Activated CD4-positive, CD25-positive, alpha-beta regulatory T cell (primary cell): ENCODE data around the gene ORAI3.
"Not testable (repeated sequence)": the region's sequence is repeated elsewhere in the genome, so short reads cannot be mapped to it uniquely, and the experiment has no call there.

ENCODE experiments used
- DNase-seq, 4 experiments: peaks; one replicate each; lab custom pipeline; 2025; lab: John Stamatoyannopoulos, UW

ORAI3 gene

DNA sequence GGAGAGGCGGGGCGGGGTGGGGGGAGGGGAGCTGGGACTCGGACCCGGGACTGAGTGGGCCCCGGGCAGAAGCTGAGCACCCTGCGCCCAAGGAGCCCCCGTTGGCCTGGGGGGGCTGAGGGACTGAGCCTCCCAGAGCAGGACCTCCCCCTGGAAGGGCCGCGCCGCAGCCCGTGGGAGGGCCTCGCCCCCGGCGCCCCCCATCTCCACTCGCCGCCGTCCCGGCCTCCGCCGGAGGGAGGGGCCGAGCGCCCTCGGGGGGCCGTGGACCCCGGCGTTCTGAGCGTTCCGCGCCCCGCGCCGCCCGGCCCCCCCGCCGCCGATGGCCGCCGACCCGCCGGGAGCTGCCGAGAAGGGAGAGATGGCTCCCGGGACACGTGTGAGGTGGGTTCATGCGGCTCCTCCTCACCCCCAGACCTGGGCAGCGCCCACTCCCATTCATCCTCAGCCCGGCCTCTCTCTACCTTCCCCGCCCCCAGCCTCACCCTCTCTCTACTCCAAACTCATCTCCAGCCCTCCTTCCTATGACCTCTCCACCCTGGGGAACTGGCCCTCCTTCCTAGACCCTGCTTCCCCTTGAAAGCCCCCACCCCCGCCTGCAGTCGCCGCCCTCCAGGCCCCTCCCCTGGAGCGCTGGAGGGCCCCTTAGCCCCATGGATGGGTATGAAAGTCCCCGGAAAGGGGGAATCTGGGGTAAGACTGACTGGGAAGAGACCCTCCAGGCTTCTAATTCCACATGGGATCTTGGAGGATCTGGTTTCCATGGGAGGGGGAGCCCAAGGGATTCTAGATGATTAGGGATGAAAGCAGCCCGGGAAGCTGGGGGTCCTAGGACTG, 24.6 kb upstream of the ORAI3 start:
- DNase-seq = peak in 1 of 4 experiments; percentile 30

DNA sequence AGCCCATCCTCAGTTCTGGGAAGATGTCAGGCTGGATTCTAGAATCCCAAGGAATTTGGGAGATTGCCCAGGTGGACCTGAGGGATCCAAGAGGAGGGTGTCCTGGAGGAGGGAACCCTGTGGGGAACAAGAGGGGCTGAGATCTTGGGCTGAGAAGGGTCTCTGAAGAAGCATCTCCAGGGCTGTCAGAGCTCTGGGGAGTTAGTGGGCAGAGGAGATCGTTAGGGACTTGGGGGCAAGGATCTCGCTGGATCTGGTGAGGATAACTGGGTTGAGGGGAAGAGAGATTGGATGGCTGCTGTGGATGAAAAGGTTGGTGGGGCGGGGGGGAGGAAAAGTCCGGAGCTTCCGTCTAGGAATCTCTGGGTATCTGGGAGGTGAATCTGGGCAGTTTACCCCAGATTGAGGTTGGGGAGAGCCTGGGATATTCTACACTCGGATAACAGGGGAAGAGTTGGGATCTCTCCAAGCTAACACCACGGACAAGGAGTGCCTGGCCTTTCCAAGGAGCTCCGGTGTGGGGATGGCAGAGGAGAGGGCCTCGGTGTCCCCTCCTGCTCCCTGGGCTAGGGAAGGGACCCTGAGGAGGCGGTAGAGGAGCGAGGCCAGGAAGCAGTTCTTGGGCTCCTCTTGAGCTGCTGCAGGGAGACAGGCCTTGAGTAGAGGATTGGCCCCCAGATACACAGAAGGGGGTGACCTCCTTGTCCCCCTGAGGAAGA, 23.8 kb upstream of the ORAI3 start:
- DNase-seq = no peak

DNA sequence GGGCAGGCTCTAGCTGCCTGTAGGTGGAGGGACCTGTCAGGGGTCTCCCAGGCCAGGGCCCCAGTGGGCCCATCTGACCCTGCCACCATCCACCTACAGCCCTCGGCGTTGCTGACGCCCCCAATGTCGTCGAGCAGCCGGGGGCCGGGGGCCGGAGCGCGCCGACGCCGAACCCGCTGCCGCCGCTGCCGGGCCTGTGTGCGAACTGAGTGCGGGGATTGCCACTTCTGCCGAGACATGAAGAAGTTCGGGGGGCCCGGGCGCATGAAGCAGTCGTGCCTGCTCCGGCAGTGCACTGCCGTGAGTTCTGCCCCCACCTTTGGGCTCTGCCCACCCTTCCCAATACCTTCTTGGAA, 23.3 kb upstream of the ORAI3 start:
- no peak for DNase-seq

DNA sequence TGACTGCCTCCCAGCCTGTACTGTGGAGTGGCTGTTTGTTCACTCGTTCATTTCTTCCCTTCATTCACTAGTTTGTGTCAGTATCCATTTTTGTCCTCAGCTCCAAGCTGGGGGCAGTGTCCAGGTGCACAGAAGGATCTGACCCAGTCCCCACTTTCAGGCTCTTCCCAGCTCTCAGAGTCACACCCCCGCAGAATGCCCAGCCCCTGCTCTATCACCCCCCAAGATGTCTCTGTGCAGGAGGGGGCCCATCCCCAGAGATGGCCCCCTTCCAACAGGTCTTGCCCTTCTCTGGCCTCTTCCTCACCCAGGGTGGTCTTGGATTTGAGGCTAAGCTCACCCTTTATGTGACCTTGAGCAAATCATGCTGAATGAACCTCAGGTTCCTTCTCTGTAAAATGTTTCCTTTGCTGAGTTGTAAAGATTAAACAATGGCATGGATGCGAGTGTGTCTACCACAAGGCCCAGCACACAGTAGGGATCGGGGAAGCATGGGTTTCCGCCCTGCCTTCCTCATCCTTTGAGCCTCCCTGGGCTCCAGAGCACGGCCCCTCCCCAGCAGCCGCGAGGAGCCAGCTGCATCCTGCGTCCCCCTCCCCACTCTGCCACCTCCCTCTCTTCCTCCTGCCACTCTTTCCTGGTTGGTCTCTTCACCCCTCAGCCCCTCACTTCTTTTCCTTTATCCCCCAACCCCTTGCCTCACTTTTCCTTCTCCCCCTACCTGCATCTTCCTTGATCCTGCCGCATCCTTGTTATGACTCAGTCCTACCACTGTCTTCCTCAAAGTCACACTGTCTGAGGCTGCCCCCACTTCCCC, 22.7 kb upstream of the ORAI3 start:
- DNase-seq = no peak

DNA sequence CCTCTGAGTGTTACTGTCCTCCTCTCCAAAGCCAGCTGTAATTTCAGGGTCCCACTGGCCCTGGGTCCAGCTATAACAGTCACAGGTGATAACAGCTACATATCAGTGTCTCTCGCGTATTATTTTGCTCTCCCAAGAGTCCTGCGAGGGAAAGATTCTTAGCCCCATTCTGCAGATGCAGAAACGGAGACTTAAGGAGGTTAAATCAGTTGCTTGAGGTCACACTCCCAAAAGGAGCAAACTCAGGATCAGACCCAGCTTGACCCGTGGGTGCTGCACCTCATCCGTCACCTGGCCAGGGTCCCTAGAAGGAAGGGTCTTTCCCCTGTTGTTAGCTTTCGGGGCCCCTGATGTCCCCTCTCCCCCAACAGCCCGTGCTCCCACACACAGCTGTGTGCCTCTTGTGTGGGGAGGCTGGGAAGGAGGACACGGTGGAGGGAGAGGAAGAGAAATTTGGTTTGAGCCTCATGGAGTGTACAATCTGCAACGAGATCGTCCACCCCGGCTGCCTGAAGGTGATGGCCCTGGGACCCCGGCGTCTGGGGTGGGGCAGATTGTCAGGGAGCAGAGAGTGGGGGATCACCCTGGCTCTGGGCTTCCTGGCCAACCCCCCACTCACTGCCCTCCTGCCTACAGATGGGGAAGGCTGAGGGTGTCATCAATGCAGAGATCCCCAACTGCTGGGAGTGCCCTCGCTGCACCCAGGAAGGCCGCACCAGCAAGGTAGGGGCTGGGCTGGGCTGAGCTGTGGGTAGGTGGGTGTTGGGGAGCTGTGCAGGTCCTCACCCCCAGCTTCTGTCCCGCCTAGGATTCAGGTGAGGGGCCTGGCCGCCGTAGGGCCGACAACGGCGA, 21.7 kb upstream of the ORAI3 start:
- DNase-seq = no peak

DNA sequence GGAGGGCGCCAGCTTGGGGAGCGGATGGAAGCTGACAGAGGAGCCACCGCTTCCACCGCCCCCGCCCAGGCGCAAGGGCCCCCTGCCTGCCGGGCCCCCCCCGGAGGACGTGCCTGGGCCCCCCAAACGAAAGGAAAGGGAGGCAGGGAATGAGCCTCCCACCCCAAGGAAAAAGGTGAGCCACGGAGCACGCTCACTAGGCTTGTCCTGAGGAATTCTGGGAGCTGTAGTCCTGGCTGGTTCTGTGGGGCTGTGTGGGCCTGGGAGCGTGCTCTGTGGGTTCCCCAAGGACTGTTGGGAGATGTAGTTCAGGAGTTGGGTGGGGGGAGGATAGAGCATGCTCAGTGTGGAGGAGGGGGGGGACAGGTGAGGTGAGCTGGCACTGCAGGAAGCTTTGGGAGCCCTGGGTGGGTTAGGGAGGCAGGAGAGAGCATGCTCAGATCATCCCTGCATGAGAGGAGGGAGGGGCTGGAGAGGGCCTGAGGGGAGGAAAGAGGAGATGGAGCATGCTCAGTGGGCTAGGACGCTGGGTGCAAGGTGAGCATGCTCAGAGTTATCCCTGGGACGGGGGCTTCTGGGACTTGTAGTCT, 21.0 kb upstream of the ORAI3 start:
- DNase-seq = no peak

DNA sequence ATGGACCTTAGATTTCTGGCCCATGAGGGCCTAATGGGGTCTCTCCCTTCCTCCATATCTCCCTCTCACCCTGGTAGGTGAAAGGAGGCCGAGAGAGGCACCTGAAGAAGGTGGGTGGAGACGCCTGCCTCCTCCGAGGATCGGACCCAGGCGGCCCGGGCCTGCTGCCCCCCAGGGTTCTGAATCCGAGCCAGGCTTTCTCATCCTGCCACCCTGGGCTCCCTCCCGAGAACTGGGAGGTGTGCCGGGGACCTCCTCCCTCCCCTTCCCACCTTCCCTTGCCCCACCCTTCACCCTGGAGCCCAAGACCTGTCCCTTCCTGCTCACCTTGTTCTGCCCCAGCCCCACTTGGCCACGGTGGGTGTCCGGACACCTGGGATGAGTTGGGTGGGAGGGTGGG, 20.5 kb upstream of the ORAI3 start:
- no peak for DNase-seq

DNA sequence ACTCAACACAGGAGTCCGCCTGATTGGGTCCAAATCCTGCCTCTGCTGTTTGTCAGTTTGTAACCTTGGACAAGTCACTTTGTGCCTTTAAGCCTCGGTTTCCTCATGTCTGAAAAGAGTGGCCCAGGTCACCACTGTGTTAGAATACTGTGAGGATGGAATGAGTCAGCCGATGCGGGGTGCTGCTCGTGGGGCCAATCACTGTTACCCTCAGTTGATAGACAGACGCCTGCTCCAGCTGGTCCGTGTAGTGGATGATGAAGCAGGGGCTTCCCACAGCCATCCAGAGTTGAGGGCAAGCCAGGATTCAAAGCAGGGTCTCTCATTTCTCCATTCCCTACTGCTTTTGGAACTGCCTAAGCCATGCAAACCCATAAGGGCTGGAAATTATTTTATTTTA, 19.7 kb upstream of the ORAI3 start:
- DNase-seq = no peak

DNA sequence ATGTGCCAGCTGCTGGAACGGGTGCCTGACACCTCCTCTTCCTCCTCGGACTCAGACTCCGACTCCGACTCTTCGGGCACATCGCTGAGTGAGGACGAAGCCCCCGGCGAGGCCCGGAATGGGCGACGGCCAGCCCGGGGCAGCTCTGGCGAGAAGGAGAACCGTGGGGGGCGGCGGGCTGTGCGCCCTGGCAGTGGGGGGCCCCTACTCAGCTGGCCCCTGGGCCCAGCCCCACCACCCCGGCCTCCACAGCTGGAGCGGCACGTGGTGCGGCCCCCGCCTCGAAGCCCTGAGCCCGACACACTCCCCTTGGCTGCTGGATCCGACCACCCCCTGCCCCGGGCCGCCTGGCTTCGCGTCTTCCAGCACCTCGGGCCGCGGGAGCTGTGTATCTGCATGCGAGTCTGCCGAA, 18.7 kb upstream of the ORAI3 start:
- no peak for DNase-seq

DNA sequence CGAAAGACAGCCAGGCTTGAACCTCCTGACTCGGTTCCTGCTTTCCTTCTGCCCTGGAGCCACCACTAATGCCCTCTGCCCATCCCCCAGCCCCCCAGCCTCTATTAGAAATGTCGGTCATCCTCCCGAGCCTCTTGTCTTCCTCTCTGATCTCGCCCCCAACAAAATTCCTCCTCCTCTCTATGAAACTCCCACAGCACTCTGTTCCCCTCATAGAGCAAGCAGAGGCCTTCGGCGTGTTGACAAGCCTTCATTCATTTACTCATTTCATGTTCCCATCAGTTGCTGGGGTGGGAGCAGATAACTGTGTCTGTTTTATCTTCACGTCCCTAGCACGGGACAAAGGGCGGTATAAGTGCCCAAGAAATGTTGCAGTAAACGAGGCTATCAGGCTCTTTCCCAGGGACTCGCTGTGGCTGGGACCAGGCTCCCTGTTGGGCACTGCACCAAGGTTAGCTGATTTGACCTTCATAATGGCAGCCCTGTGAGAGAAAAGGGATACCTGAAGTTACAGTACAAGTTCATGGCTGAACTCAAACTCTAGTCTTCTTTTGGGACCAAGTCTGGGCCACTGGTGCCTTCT, 17.7 kb upstream of the ORAI3 start:
- no peak for DNase-seq

DNA sequence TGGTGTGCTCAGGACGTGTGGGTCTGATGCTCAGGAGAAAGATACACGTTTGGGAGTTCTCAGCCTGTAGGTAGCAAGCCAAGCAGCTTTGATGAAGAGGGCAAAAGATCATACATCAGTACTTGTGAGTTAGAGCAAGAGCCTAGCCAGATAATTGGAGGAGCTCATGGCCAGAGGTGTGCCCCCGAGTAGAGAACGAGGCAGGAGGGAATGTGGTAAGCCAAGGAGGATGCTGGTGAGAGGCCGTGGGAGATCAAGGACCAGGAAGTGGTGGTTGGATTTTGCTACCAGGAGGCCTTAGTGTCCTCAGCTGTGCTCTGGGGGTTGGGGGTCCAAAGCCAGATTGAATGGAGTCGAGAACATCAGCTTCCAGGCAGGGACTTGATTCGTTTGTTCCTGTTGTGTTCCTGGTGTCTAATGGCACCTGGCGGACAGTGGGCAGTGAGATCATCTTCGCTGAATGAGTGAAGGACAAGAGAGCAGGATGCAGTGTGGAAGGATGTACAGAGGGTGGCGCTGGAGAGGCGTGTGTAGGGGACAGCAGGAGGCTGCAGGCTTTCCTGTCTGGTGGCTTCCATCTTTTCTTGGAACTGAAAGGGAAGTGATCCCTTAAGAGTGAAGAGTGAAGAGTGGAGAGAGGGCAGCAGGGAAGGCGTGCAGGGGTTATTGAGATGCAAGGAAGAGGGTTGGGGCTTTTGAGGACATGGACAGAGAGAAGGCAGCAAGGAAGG, 13.9 kb upstream of the ORAI3 start:
- DNase-seq = no peak

DNA sequence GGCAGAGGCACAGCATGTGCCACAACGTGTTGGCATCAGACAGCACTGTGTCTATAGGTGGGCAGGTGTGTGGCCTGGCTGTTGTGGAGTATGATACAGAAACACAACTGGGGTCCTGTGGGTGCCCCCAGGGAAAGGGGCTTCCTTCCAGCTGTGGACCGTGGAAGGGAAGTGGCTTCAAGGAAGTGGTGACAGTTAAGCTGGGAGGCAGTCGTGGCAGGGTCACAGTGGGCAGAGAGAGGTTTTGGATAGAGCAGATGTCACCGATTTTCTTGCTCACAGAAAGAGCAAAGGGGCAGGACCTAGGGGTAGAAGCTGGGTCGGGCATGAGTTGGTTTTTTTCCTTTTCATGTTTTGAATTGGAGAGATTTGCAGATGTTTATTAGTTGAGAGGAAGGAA, 11.2 kb upstream of the ORAI3 start:
- DNase-seq = no peak

DNA sequence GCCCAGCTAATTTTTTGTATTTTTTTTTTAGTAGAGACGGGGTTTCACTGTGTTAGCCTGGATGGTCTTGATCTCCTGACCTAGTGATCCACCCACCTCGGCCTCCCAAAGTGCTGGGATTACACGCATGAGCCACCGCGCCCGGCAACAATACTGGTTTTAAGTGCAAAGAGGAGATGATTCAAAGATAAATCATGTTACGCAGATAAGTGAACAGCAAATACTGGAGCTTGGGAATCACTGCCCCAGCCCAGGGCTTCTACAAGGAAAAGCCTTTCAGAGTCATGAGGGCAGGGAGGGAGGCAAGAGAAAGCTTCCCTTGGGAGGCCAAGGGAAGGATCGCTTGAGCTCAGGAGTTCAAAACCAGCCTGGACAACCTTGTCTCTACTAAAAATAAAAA, 9.3 kb upstream of the ORAI3 start:
- not testable (repeated sequence) for DNase-seq

DNA sequence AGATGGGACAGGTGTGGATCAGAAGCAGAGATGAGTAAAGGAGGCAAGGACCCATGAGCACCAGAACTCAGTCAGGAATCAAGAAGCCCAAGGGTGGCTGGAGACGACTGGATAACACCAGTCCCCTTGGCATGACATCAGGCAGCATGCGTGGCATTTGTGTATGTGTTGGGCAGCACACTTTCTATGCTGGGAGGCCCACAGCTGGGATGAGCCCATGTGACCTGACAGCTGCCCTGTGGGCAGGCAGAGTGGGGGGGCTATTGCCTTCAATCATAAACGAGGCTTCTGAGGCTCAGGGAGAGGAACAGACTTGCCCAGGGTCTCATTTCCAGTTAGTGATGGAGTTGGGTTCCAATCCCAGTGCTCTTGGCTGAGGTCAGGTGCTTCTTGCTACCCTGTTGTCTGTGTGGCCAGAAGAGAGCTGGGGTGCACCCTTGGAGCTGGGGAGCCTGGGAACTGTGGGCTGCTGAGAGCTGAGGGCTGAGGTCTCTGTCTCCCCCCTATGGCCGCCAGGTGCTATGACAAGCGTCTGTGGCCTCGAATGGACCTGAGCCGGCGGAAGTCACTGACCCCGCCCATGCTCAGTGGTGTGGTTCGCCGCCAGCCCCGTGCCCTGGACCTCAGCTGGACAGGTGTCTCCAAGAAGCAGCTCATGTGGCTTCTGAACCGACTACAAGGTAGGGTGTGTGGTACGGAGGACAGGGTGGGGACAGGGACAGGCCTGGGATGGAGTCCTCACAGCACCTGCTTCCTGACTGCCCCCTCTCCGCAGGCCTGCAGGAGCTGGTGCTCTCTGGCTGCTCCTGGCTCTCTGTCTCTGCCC, 7.1 kb upstream of the ORAI3 start:
- DNase-seq = peak; percentile 17 to 35 (median 34)

DNA sequence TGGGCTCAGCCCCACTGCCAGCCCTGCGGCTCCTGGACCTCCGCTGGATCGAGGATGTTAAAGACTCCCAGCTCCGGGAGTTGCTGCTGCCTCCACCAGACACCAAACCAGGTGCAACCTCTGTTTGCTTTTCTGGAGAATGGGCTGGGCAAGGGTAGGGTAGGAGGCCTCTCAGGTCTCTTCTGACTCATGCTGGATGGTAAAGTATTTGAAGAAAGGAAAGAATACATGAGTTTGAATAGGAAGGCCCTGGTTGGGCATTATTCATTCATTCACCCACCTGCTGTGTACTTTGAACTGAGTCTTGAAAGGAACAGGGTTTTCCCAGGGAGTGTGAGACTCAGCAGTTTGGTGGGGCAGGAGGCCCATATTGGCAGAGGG, 6.5 kb upstream of the ORAI3 start:
- no peak for DNase-seq

DNA sequence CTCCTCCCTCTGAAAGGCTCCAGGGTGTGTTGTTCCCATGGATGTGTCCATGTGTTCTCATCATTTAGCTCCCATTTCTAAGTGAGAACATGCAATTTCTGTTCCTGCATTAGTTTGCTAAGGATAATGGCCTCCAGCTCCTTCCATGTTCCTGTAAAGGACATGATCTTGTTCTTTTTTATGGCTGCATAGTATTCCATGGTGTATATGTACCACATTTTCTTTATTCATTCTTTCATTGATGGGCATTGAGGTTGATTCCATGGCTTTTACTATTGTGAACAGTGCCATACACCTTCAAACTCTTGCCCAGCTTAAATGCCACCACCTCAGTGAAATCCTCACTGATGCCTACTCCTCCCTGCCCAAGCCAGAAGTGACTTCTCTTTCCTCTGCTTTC, 4.5 kb upstream of the ORAI3 start:
- DNase-seq = no peak

DNA sequence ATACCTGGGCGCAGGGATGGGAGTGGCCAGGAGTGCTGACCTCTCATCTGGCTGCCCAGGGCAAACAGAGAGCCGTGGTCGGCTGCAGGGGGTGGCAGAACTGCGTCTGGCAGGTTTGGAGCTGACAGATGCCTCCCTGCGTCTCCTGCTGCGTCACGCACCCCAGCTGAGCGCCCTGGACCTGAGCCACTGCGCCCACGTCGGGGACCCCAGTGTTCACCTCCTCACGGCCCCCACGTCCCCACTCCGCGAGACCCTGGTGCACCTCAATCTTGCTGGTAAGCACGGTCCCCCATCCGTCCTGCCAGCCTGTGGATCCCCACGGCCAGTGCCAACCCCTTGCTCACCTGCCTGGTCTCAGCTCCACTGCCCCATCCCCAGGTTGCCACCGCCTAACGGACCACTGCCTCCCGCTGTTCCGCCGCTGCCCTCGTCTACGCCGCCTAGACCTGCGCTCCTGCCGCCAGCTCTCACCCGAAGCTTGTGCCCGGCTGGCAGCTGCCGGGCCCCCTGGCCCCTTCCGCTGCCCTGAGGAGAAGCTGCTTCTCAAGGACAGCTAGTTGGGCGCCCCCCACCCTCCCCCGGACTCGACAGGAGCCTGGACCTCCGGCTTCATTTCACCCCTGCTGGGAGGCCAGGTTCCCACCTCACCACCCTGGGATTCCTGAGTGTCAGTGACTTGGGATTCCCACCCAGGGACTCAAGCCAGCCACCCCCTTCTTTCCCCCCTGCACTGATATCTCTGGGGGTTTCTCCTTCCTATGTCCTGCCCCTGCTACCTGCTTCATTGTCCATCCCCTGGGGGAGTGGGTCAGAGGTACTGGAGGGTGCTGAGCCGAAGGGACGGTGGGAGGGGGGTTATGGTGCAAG, 2.0 kb upstream of the ORAI3 start:
- DNase-seq = no peak

DNA sequence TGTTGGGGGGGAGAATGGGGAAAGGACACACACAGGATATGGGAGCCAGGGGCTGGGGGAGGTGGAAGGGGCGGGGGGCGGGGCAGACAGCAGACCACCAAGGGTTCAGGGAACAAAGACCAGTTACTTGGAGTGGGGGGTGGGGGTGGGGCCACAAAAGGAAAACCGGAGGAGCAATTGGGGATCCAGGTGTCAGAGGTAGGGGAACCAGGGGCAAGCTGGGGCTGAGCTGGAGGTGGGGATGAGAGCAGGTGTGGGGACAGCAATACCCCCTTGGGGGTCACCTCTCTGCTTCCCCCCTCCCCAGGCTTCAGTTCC, 1.4 kb upstream of the ORAI3 start:
- no peak for DNase-seq
